NCI-H2029 treated with DMSO at 0.1 percent for 48 hours (cell line): ENCODE measurements around the gene STIMATE.

Experiments
- DNase-seq: peaks from one replicate; lab custom pipeline; 2025; lab: John Stamatoyannopoulos, UW

The STIMATE gene

DNA sequence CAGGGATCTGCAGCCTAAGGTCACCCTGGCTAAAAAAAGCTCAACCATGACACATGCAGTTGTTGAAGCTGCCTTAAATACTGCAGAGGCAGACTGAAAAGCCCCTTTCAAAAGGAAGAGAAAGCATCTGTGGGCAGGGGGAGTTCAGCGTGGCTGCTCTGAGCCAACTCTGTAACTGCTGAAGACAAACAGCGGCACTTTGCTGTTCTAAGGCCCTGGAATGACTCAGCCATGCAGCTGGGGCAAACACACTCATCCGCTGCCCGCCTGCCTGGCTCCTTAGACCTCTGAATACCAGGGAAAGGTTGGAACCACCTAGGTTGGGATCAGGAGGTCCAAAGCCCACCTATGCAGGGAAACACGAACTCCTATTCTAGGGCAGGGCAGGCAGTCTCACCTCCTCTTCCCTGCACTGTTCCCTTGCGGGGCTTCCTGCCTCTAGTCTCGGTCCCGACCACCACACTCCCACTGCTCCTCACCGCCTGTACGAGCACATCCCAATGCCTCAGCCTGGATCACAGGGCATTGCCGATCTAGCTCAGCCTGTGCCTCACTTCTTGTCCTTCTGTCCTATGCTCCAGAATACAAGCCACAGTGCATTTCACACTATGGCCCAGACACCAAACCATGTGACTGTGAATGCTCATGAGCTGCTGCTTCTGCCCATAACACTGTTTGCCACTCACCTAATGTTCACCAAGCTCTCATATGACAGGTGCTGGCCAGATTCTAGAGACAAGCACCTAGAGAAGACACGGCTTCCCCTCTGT lies 56.0 kb downstream of the STIMATE start:
- DNase-seq: no peak

DNA sequence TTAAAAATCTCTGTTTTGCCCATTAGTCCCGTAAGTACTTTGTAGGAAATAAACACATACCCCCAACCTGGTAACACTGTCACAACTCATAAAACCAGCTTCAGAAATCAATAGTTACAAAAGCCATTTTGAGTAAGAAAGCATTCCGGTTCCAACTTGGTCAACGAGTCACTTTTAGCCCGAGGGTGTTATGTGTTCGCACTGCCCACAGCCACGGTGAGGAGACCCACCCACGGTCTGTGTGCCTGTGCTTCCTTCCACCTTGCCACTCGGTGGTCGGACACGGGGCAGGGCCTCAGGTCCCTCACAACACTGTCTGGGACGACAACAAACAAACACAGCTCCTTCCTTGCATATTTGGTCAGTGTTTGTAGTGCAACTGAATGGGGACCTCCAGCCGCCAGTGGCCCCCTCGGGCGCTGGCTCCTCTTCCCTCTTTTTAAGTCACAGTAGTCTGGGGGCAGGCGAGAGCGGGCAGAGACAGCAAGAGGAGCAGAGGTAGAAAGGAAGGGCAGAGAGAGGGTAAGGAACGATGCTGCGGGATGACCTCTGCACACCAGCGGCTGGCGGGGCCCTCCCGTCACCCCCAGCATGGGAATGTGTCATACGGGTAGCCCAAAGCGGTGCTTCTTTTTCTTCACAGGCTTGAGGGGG lies 57.3 kb downstream of the STIMATE start:
- no peak for DNase-seq

DNA sequence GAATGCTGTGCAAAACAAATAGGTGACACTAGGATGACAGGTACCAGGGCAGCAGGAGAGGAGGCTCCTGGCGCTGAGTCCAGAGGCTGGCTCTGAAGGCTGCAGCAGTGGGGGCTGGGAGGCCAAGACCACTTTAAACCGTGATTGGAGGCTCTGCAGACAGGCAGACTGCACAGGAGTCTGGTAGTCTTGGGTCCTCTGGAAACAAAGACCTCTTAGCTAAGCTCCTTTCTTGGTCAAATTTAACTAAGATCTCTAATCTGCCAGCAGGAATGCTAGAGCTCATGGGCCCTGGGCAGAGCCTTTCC lies 58.1 kb downstream of the STIMATE start:
- DNase-seq: no peak

DNA sequence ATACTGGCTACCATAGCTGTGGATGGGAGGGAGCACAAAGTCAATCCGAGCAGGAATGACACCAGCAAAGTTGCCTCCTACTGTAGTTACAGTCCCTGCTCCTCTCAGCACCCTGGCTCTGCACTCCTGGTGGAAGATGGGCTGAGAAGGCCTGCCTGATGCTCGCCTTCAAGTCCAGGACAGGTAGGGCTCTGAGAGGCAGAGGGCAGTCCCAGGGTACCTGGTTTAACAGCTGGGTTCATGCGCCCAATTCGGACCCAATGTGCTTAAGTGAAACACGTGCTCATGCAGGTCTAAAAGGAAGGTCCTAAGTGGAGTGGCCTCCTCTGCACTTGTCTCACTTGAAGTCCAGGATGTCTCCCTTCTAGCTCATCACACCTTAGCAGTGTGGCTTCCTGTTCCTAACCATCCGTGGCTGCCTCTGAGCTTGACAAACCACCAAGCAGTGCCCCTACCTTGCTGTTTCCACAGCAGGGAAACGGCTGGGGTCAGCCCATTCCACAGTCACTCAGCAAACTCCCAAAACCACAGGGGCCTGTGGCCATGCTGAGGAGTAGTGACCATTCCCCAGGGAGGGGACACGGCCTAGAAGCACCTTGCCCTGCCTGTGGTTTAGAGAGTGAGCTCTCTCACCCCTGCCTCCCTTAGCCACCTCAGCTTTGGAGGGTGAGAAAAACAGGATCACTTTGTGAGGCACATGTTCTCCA lies 58.6 kb downstream of the STIMATE start:
- DNase-seq: no peak

DNA sequence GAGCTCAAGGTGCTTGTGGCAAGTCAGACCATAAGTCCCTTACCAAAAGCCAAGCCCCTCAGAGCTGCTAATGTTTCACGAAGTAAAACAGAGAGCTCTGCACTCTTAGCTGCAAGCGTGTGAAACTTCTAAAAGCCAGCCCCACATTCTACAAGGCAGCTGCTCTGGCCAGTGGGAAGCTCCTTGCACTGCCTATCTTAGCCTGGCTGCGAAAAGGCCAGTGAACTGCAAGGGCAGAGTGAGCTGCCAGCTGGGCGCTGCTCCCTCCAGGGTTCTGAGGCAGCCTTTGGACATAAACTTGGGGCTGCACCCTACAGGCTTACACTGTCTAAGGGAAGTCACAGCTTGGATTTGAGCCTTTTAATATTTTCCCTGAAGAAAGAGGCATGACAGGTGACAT lies 60.4 kb downstream of the STIMATE start:
- DNase-seq: no peak

DNA sequence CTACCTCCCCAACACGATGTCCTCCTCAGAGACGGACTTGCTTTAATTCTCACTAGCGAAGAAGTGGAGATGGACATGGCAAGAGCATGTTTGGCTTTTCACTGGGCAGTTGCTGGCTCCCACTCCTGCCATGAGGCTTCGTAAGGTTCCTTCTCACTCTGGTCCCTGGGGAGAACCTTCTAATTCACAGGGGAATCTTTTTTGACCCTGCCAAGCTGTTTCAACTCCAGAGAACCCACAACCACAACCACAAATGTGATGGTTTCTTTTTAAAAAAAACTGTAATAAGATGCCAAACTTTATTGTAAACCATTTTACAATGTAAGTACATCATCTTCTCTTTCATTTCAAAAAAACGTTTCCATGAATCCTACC lies 60.9 kb downstream of the STIMATE start:
- DNase-seq: no peak

DNA sequence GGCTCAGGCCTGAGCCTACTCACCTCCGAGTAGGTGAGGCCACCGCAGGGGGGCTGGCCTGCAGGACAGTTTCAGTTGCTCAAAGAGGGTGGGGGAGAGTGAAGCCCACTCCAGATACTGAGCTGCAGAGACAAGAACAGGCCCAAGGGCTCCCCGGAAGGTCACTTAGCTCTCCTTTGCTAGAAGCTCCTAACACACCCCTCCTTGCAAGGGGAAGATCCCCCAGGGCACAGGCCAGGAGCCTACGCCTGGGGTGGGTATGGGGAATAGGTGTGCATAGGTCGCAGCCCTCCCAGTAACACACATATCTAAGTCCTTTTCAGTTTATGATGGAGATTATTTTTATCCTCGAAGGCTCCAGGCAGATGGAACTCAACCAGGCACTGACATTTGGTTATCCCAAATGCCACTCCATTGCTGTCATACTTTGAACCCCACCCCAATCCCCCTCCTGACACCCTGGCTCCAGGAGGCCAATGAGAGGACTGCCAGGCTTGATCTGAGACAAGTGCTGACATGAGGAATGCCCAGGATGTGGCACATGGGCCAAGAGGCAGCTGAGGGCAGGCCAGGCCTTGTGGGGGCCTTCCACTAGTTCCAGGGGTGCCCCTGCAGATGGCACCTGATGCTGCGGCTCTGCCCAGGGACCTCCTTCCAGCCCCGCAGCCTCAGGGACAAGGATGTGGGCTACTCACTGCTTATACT lies 61.4 kb downstream of the STIMATE start:
- DNase-seq: no peak

DNA sequence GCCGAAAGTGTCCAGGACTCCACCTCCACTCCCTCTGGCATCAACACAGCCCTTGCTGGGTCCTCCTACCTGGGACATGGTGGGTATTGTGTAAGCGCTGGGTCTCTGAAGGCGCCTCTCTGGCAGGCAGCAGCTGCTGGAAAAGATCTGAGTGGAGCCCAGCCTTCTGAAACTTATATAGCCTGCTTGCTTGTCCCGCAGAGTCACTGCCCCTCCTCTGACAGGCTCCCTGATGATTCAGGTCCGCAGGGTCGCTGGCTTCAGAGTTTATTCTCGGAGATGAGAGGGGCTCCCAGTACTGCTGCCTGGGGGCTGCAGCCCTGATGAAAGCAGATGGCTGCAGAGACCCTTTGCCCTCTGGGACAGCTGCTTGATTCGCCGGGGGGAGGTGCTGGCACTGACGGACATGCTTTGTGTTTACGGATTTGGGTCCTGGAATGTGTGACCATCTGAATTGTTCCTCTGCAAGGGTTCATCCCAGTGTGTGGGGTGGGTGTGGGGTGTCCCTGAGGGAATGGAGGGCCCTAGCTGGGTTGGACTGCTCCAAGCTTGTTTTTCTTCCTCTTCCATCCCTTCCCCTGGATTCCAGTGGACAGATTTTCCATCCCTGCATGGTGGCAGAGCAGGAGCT lies 62.4 kb downstream of the STIMATE start, which contains the start of gene MUSTN1:
TSS of gene MUSTN1 (minus strand) at position 149 of the 631 bp plus-strand sequence. CDS start at position 78, 71 bp downstream.
- DNase-seq: no peak

DNA sequence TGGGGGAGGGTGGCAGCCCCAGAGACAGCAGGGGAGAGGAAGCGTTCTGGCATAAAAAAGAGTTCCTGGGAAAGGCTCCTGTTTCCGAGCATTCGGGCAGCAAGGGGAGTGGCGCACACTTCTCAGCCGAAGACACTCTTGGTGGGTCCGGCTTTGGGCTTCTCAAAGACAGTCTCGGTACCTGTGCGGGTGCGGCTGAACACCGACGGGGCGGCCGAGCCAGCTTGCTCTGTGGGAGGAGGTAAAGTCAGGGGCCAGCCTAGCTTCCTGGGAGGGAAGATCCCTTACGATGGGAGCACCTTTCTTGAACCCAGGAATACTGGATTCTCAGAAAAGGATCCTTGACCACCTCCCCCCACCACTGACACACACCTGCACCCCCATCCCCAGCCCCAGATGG lies 64.1 kb downstream of the STIMATE start:
- DNase-seq: no peak

DNA sequence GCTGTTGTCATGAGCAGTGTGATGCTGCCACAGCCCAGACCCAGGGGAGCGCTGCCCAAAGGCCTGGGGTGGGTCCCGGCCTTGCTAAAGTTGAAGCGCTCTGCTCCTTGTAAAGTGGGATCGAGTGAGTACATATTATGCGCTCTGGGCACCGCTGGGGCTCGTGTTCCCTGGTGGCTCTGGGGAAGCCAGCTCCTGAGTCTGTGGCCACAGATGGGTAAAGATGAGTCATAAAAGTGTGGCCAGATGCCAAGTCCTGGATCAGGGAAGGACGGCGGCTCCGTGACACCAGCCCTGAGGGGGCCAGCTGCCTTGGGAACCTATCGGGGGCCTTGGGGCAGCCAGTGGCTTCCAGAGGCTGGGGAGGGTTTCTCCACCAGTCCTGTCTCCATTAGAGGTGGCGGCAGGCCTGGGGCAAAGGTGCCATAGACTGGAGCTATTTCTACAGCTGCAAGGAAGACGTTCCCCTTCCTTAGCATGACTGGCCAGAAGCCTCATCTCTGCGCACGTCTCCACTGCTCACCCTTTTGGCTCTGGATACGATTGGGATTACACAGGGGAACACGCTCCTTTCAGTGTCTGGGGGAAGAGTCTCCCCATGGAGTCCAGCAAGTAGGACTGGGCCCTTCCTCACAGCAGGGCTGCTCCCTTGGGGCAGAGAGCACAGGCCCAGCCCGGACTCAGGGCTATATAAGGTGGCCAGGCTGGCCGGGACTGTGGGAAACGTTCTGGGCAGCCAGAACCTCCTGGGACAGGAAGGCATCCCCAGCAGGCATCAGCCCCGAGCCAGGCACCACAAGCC lies 65.6 kb downstream of the STIMATE start:
- peak; percentile 27 for DNase-seq

DNA sequence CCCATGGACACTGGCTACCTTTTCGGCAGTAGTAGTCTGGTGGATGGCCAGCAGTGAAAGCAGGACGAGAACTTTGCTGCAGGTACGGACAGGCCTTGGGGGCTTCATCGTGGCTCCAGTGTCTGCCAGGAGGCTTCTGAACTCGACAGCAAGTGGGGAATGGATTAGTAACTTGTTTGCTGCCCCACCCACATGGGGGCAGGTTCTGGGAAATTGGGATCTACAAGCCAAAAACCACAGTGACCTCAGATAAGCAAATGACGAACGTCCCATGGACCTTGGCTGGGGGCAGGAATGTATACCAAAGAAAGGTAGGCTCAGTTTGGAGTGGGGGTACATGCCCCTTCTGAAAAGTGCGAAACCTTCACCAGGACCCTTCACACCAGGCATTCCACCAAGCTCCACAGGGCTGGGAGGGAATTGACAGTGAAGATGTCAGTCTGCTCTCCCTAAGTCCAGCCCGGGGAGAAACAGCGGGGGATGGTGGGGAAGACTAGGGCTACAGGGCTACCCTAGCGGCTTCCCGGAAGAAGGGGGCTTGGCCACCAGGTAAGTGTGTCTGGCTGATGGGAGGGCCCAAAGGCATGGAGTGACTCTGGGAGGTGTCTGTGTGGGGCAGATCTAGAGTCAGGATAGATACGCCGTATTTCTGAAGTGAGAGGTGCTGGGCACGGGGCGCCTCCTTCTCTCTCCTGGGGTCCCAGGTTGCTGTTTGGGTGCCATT lies 66.7 kb downstream of the STIMATE start, which contains the start of gene ITIH4:
TSS of gene ITIH4 (minus strand) at position 138 of the 724 bp plus-strand sequence. CDS start at position 108, 30 bp downstream.
- no peak for DNase-seq

DNA sequence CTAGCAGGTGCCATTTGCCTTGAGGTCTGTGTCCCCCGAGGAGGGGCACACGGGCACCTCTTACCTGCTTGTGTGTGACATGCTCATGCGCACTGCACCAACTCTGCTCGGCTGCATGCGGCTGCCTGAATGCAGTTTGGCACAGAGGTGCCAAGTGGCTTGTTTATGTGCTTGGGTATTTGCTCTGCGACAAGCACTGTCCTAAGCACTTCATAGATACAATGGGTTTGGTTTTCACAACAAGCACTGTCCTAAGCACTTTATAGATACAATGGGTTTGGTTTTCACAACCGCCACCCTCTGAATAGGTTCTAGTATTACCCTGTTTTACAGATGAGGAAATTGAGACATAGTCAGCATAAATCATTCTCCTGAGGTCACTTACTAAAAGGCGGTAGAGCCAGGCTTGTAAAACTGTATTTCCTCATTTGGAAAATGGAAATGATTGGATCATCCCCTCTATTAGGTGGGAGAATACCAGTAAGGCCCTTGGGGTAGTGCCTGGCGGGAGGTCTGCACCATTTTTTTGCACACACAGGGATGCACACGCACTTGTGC lies 67.4 kb downstream of the STIMATE start:
- peak; percentile 73 for DNase-seq

DNA sequence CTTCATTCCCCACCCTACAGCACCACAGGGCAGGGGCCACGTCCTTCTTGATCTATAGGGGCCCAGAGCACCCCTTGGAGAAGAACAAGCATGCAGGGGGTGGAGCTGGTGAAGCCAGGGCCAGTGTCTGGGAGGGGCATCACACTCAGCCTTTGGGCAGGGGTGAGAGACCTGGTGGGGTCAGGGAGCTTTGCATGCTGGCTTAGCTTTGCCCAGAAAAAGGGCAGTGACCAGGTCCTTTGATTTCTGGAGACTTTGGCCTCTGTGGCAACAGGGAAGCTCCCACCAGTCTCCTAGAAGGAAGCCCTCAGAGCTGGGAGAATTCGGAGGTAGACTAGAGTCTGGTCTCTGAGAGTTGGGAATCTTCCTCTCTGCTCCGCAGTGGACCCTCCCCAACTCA lies 67.9 kb downstream of the STIMATE start:
- DNase-seq: no peak

DNA sequence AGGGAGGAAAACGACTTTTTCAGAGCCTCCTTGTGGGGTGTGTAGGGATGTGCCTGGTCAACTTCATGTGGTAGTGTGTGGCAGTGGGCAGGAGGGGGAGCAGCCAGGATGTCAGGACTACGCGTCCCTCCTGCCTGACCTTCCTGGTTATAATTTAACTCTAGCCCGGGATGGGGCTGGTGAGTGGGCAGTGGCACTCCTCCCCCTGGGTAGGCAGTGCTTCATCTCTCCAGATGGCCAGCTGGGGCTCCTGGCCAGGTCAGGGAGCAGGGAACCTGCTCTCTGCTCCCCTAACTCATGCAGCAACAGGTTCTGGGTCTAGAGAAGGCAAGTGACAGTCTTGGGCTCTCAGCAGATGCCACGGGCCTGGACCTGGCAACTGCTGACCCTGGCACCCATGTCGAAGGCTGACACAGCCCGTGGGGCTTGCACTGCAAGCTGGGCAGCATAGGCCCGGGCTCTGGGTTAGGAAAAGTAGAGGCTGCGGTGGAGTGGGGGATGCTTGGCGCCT lies 69.4 kb downstream of the STIMATE start:
- no peak for DNase-seq

DNA sequence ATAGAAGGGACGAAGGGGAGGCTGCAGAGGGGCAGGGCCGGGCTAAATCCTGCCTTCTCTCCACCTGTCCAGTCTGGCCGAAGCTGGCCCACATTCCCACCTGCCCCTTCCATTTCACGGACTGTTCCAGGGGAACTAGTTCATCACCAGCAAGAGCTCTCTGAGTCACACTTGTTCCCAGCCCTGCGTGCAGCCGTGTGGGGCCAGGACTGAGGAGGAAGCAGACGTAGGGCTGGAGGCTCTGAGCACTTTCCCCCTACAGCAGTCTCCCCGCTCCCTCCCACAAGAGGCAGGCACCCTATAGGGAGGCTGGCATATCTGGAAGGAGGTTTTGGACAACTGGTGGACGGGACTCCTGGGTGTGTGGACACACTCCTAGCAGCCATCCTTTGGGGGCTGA lies 69.9 kb downstream of the STIMATE start:
- DNase-seq: no peak

DNA sequence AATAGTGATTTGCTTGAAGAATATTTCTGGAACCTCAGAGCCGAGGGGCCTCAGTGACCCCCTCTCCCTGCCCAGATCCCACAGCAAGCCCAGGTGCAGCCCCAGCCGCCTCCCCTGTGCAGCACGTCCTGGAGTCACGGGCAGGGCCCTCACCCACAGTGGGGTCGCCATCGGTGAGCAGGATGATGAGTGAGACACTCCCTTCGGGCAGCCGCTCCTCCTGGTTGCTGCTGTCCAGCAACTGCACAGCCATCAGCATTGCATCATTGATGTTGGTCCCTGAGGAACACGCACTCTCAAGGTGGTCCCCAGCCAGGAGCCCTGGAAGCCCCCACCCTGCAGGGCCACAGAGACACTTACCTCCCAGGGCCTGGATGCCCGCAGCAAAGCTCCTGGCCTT lies 73.3 kb downstream of the STIMATE start:
- no peak for DNase-seq

DNA sequence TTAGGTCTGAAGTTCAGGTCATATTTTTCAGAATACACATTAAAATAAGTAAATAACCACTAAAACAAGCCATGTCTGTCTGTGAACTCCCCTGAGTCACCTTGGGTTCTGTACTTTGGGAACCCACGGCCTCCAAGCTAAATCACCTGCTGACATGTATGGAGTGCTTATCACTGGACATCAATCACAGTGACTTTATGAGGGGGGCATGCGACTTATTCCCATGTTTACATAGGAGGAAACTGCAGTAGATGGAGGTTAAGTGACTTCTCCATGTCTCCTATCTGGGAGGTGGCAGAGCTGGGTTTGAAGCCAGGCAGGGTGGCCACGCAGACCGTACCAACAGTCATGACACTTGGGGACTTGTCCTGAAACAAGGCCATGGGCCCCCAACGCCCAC lies 75.0 kb downstream of the STIMATE start:
- DNase-seq: no peak

DNA sequence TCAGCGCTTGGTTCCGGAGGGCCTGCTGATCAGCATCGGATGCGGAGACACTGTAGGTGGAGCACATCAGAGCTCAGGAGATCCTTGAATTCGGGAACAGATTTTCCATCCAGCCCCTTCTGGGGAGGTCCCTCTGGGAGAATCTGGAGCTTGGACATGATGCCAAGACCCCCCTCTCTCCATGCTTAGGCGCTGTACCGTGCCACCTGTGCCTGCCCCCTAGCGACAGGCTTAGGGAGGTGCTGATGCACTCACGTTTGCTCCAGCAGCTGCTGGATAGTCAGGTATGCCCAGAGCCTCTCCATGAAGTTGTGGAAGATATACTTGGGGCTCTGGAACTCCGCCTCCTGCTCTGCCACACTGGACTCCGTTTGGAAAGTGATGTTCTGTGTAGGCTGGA lies 76.6 kb downstream of the STIMATE start:
- no peak for DNase-seq

DNA sequence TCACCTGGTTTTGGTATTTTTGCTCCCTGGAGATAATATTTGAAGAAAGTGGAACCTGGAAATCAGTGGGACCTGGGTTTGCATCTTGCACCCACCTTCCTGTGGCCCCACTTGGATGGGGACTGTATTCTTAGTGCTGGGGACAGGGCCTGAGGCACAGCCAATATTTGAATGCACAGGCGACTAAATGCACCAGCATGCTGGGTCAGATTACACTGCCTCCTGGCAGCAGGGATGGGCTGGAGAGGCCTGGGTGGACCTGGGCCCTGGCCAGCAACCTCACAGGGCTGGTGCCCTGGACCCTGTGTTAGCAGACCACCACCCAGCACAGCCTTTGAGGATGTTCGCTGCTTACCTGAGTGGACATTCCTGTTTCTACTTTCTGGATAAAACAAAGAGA lies 77.4 kb downstream of the STIMATE start:
- no peak for DNase-seq

DNA sequence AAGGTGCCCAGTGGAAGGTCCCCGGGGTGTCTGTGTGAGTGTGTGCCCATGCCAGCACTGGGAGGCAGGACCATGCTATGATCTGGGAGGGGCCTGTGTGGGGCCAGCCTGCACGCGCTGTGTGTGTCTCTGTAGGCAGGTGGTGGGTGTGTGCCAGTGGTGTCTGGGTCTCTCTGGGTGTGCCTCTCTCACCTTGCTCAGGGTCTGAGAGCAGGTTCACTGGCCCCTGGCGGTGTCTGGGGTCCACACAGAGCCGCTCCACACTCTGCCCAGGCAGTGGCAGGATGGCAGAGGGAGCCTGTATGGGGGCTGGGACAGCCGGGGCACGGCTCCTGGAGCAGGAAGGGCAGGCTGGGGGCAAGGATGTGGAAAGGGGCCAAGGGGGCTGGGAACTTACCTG lies 79.5 kb downstream of the STIMATE start:
- no peak for DNase-seq
